PC-3 (cell line): ENCODE measurements around the gene LTBP1. TPM values are rescaled to one million over a fixed set of nuclear protein-coding genes. Genes with fewer than 3 reads are reported as not detected.

Experiments
- ATAC-seq: fragments of 200-7000 bp; cut with Tn5 transposase; 2 replicates; pipeline ENCODE4 v1.9.1; 2020; ENCODE audit warnings: mild to moderate bottlenecking, moderate library complexity
- BruUV-seq: library from RNA; stranded (reverse); fragments of 400-500 nt; replicated peaks from 2 replicates; lab custom pipeline; 2021; lab: Mats Ljungman, UMichigan
- CTCF ChIA-PET: fragments of 300-600 bp; sonication (Branson Sonifier 250); formaldehyde crosslinking; loops from one replicate; lab custom pipeline; 2022; ENCODE audit warnings: antibody characterized with exemption; lab: Charles Lee
- POLR2A ChIA-PET: fragments of 300-600 bp; sonication (Branson Sonifier 250); formaldehyde crosslinking; loops from one replicate; lab custom pipeline; 2022; ENCODE audit warnings: antibody characterized with exemption; ENCODE audit not compliant: unreplicated experiment; lab: Charles Lee
- DNase-seq: peaks from one replicate; pipeline ENCODE4 v3.0.0-alpha.2; 2015
- H2AFZ ChIP-seq: fragments of 300-600 bp; sonication (generic); 2 replicates; pipeline ENCODE4 v1.6.0; 2016; ENCODE audit warnings: antibody characterized with exemption, low read length
- H3F3A ChIP-seq: fragments of 300-600 bp; sonication (generic); one replicate; pipeline ENCODE4 v1.6.0; 2017; ENCODE audit warnings: antibody characterized with exemption, low read length, control low read depth, mild to moderate bottlenecking; ENCODE audit not compliant: unreplicated experiment
- H3K27ac ChIP-seq: fragments of 300-600 bp; sonication (generic); 2 replicates; pipeline ENCODE4 v1.5.1; 2016; ENCODE audit warnings: mild to moderate bottlenecking, low read length
- H3K27me3 ChIP-seq: fragments of 300-600 bp; sonication (generic); 2 replicates; pipeline ENCODE4 v1.6.1; 2016; ENCODE audit warnings: low read length, mixed read lengths
- H3K36me3 ChIP-seq: fragments of 300-600 bp; sonication (generic); 2 replicates; pipeline ENCODE4 v1.6.1; 2016; ENCODE audit warnings: low read depth, mixed run types, low read length, mixed read lengths
- H3K4me1 ChIP-seq: fragments of 300-600 bp; sonication (generic); 2 replicates; pipeline ENCODE4 v1.5.1; 2016; ENCODE audit warnings: low read length; ENCODE audit not compliant: insufficient read depth
- H3K4me2 ChIP-seq: fragments of 300-600 bp; sonication (generic); 2 replicates; pipeline ENCODE4 v1.6.0; 2016; ENCODE audit warnings: low read length
- H3K4me3 ChIP-seq: fragments of 300-600 bp; sonication (generic); 2 replicates; pipeline ENCODE4 v1.5.1; 2016; ENCODE audit warnings: mild to moderate bottlenecking, low read length, mixed read lengths
- H3K79me2 ChIP-seq: fragments of 300-600 bp; sonication (generic); 2 replicates; pipeline ENCODE4 v1.6.1; 2017; ENCODE audit warnings: low read length, mixed read lengths
- H3K9ac ChIP-seq: fragments of 300-600 bp; sonication (generic); 2 replicates; pipeline ENCODE4 v1.6.0; 2016; ENCODE audit warnings: mild to moderate bottlenecking, low read length
- H3K9me2 ChIP-seq: fragments of 300-600 bp; sonication (generic); replicated peaks from 2 replicates; pipeline ENCODE4 v1.6.1; 2016; ENCODE audit warnings: mixed run types, low read length, mixed read lengths
- H3K9me3 ChIP-seq: fragments of 300-600 bp; sonication (generic); 2 replicates; pipeline ENCODE4 v1.6.1; 2016; ENCODE audit warnings: low read length, mixed read lengths
- H4K20me1 ChIP-seq: fragments of 300-600 bp; sonication (generic); 2 replicates; pipeline ENCODE4 v1.6.1; 2016; ENCODE audit warnings: low read length, mixed read lengths
- CTCF ChIP-seq: fragments of 300-600 bp; sonication (generic); conservative IDR thresholded peaks from 2 replicates; pipeline ENCODE4 v1.5.1; 2017; ENCODE audit warnings: antibody characterized with exemption, low read depth, mild to moderate bottlenecking, low read length
- EZH2 ChIP-seq: fragments of 300-600 bp; sonication (generic); IDR thresholded peaks from one replicate; pipeline ENCODE4 v1.6.1; 2017; ENCODE audit warnings: antibody characterized with exemption, mild to moderate bottlenecking, low read length; ENCODE audit not compliant: unreplicated experiment
- EZH2phosphoT487 ChIP-seq: fragments of 300-600 bp; sonication (generic); IDR thresholded peaks from 2 replicates; pipeline ENCODE4 v1.6.1; 2018; ENCODE audit warnings: mild to moderate bottlenecking, antibody characterized with exemption, low read length, borderline replicate concordance
- intact Hi-C: fragments of 100-400 bp; cut with micrococcal nuclease; formaldehyde crosslinking; loops from 2 replicates; pipeline ENCODE4 v1.9.0; 2023
- total RNA-seq: library from RNA; depleted of rRNA; stranded (reverse); fragments of >200 nt; gene quantifications from 2 replicates; pipeline ENCODE4 v1.2.3, GENCODE V29; 2014

The LTBP1 gene
- total RNA-seq, 1 experiment from 2014 or later, result 45.9 TPM

GRCh38 chr2:33412920-33413319, 466.2 kb downstream of the LTBP1 start:
- H3K79me2 ChIP-seq, result no peaks in the 10 kb centered on the region
- H3K27ac ChIP-seq, result no peak overlapping the region
- no peaks in the 10 kb centered on the region for H3K36me3 ChIP-seq
- CTCF ChIA-PET, result interaction anchor here (0.5 to 1.8 kb wide), 7 partner anchors 13 to 170 kb away, joined by 3 to 26 read pairs (median 4); no protein-coding TSS in a partner anchor
- peak; percentile 82 for TF ChIP-seq CTCF
- no peak for TF ChIP-seq EZH2
- TF ChIP-seq EZH2phosphoT487, result no peak
- H4K20me1 ChIP-seq, result no peaks in the 10 kb centered on the region
- H3K9ac ChIP-seq, result no peak overlapping the region
- ATAC-seq (peak; percentile 72), DNase-seq (peak; percentile 73)
- no peaks in the 10 kb centered on the region for H3K9me2 ChIP-seq
- H2AFZ ChIP-seq, result no peak overlapping the region
- peaks cover 7% of the 10 kb centered on the region for H3K4me1 ChIP-seq
- H3F3A ChIP-seq, result no peaks in the 10 kb centered on the region
- no peak overlapping the region for H3K4me3 ChIP-seq
- intact Hi-C loops, result loop anchor here (1.0 kb wide), 2 partner anchors 28 to 170 kb away; no protein-coding TSS in a partner anchor
- no peaks in the 10 kb centered on the region for H3K9me3 ChIP-seq
- no peaks in the 10 kb centered on the region for H3K27me3 ChIP-seq
- BruUV-seq, result no TSS peak
- H3K4me2 ChIP-seq, result no peak overlapping the region
- POLR2A ChIA-PET, result no interaction called here

- no TSS peak for BruUV-seq
- no peak overlapping the region for H3K27ac ChIP-seq
- H3K27me3 ChIP-seq, result no peaks in the 10 kb centered on the region
- CTCF ChIA-PET, result no interaction called here
- ATAC-seq (no peak), DNase-seq (no peak)
- H3K4me1 ChIP-seq, result no peaks in the 10 kb centered on the region
- H3K36me3 ChIP-seq, result no peaks in the 10 kb centered on the region
- no peaks in the 10 kb centered on the region for H3K9me3 ChIP-seq
- no peak overlapping the region for H3K4me3 ChIP-seq
- no peaks in the 10 kb centered on the region for H3K9me2 ChIP-seq
- H3K9ac ChIP-seq, result no peak overlapping the region
- no peak overlapping the region for H2AFZ ChIP-seq
- TF ChIP-seq EZH2 (no peak), EZH2phosphoT487 (no peak)
- no peaks in the 10 kb centered on the region for H4K20me1 ChIP-seq
- no peaks in the 10 kb centered on the region for H3K79me2 ChIP-seq
- intact Hi-C loops, result no loop called here
- no peak overlapping the region for H3K4me2 ChIP-seq
- no peaks in the 10 kb centered on the region for H3F3A ChIP-seq
- POLR2A ChIA-PET, result no interaction called here
Measured at GRCh38 chr2:33419581-33420200, 472.9 kb downstream of the LTBP1 start.

- DNase-seq (no peak), ATAC-seq (no peak)
- CTCF ChIA-PET, result no interaction called here
- BruUV-seq, result no TSS peak
- TF ChIP-seq CTCF, result no peak
- TF ChIP-seq EZH2, result no peak
- TF ChIP-seq EZH2phosphoT487, result no peak
- no peak overlapping the region for H3K4me2 ChIP-seq
- peaks cover 4% of the 10 kb centered on the region; the same call in 1 of the 2 replicates for H3K4me1 ChIP-seq
- no peaks in the 10 kb centered on the region for H3K79me2 ChIP-seq
- no peaks in the 10 kb centered on the region for H4K20me1 ChIP-seq
- no peaks in the 10 kb centered on the region for H3K9me2 ChIP-seq
- no peaks in the 10 kb centered on the region for H3F3A ChIP-seq
- H3K4me3 ChIP-seq, result no peak overlapping the region
- H3K27ac ChIP-seq, result no peak overlapping the region
- H3K27me3 ChIP-seq, result no peaks in the 10 kb centered on the region
- H3K9ac ChIP-seq, result no peak overlapping the region
- intact Hi-C loops, result no loop called here
- no peaks in the 10 kb centered on the region for H3K36me3 ChIP-seq
- POLR2A ChIA-PET, result no interaction called here
- H2AFZ ChIP-seq, result no peak overlapping the region
- no peaks in the 10 kb centered on the region for H3K9me3 ChIP-seq
Measured at GRCh38 chr2:33420726-33421125, 474.0 kb downstream of the LTBP1 start.
